ENCODE measurements around the gene CD163L1. TPM values are rescaled to one million over a fixed set of nuclear protein-coding genes. Genes with fewer than 3 reads are reported as not detected.

The CD163L1 gene
- total RNA-seq, 2 donors from 2014 or later: 8.2 TPM; not detected in 1

GRCh38 chr12:7327918-7328317 is 116.0 kb downstream of the CD163L1 start:
- intact Hi-C loops (cut with DNase I): no loop called here
- H3K27ac ChIP-seq: no peak overlapping the region
- no peaks in the 10 kb centered on the region for H3K9me3 ChIP-seq
- H3K4me1 ChIP-seq (replicated peaks): no peaks in the 10 kb centered on the region
- no peaks in the 10 kb centered on the region for H3K27me3 ChIP-seq (replicated peaks; ENCODE audit: insufficient read depth)
- TF ChIP-seq CTCF (IDR thresholded peaks at IDR 0.05) (no peak), POLR2A (IDR thresholded peaks at IDR 0.05) (no peak), POLR2AphosphoS5 (IDR thresholded peaks at IDR 0.05) (no peak)
- no peaks in the 10 kb centered on the region for H3K36me3 ChIP-seq
- 70% methylated on average over 7 of the region's 7 CpGs for WGBS
- no peak overlapping the region for H3K4me3 ChIP-seq
- no peak for DNase-seq (ENCODE audit: low spot score)

- Histone ChIP-seq H3K9me3 (no peaks in the 10 kb centered on the region), H3K27ac (no peak overlapping the region), H3K36me3 (no peaks in the 10 kb centered on the region), H3K4me3 (no peak overlapping the region), H3K4me1 (replicated peaks) (no peaks in the 10 kb centered on the region), H3K27me3 (replicated peaks; ENCODE audit: insufficient read depth) (no peaks in the 10 kb centered on the region)
- intact Hi-C loops (cut with DNase I): no loop called here
- TF ChIP-seq POLR2AphosphoS5 (IDR thresholded peaks at IDR 0.05) (no peak), CTCF (IDR thresholded peaks at IDR 0.05) (no peak)
- DNase-seq (ENCODE audit: low spot score): no peak
- 82% methylated on average over 5 of the region's 5 CpGs for WGBS
Measured at GRCh38 chr12:7324176-7324575, 119.8 kb downstream of the CD163L1 start.

GRCh38 chr12:7322599-7322998 is 121.4 kb downstream of the CD163L1 start:
- no peak for DNase-seq (ENCODE audit: low spot score)
- no peaks in the 10 kb centered on the region for H3K36me3 ChIP-seq
- intact Hi-C loops (cut with DNase I): no loop called here
- no peaks in the 10 kb centered on the region for H3K4me1 ChIP-seq (replicated peaks)
- H3K9me3 ChIP-seq: no peaks in the 10 kb centered on the region
- no peak overlapping the region for H3K27ac ChIP-seq
- no peaks in the 10 kb centered on the region for H3K27me3 ChIP-seq (replicated peaks; ENCODE audit: insufficient read depth)
- 93% methylated on average over 5 of the region's 5 CpGs for WGBS
- TF ChIP-seq POLR2A (IDR thresholded peaks at IDR 0.05) (no peak), CTCF (IDR thresholded peaks at IDR 0.05) (no peak), POLR2AphosphoS5 (IDR thresholded peaks at IDR 0.05) (no peak)
- no peak overlapping the region for H3K4me3 ChIP-seq

- Histone ChIP-seq H3K27me3 (replicated peaks; ENCODE audit: insufficient read depth) (no peaks in the 10 kb centered on the region), H3K4me1 (replicated peaks) (no peaks in the 10 kb centered on the region), H3K36me3 (no peaks in the 10 kb centered on the region), H3K4me3 (no peak overlapping the region), H3K27ac (no peak overlapping the region), H3K9me3 (no peaks in the 10 kb centered on the region)
- TF ChIP-seq POLR2A (IDR thresholded peaks at IDR 0.05) (no peak), CTCF (IDR thresholded peaks at IDR 0.05) (no peak), POLR2AphosphoS5 (IDR thresholded peaks at IDR 0.05) (no peak)
- intact Hi-C loops (cut with DNase I): no loop called here
- DNase-seq (ENCODE audit: low spot score): no peak
- 79% methylated on average over 2 of the region's 2 CpGs for WGBS
Measured at GRCh38 chr12:7321624-7322023, 122.3 kb downstream of the CD163L1 start.

GRCh38 chr12:7319930-7320329 is 124.0 kb downstream of the CD163L1 start:
- no peak for TF ChIP-seq POLR2A (IDR thresholded peaks at IDR 0.05)
- no peak for TF ChIP-seq CTCF (IDR thresholded peaks at IDR 0.05)
- no peak for TF ChIP-seq POLR2AphosphoS5 (IDR thresholded peaks at IDR 0.05)
- Histone ChIP-seq H3K27me3 (replicated peaks; ENCODE audit: insufficient read depth) (no peaks in the 10 kb centered on the region), H3K4me1 (replicated peaks) (no peaks in the 10 kb centered on the region), H3K27ac (no peak overlapping the region), H3K4me3 (no peak overlapping the region), H3K9me3 (no peaks in the 10 kb centered on the region), H3K36me3 (no peaks in the 10 kb centered on the region)
- intact Hi-C loops (cut with DNase I): no loop called here
- no peak for DNase-seq (ENCODE audit: low spot score)
- WGBS: 91% methylated on average over 2 of the region's 2 CpGs
